GM23248 (cell line): Measurements from ENCODE around the gene HDHD5. TPM values are rescaled to one million over a fixed set of nuclear protein-coding genes. Genes with fewer than 3 reads are reported as not detected.

Experiments used
- DNase-seq: peaks from one replicate; pipeline ENCODE4 v3.0.0-alpha.2; 2015
- H2AFZ ChIP-seq: fragments of 200-600 bp; sonication (generic); 2 replicates; pipeline ENCODE4 v1.6.1; 2016; ENCODE audit warnings: antibody characterized with exemption
- H3F3A ChIP-seq: fragments of 200-600 bp; sonication (generic); 2 replicates; pipeline ENCODE4 v1.6.1; 2016; ENCODE audit warnings: mild to moderate bottlenecking, antibody characterized with exemption, mixed run types; ENCODE audit not compliant: insufficient read depth
- H3K27ac ChIP-seq: fragments of 200-600 bp; sonication (generic); 2 replicates; pipeline ENCODE4 v1.5.1; 2016; ENCODE audit warnings: mild to moderate bottlenecking
- H3K27me3 ChIP-seq: fragments of 200-600 bp; sonication (generic); replicated peaks from 2 replicates; pipeline ENCODE4 v1.6.1; 2016; ENCODE audit warnings: mild to moderate bottlenecking; ENCODE audit not compliant: insufficient read depth
- H3K36me3 ChIP-seq: fragments of 200-600 bp; sonication (generic); 2 replicates; pipeline ENCODE4 v1.6.1; 2016; ENCODE audit warnings: low read depth, mild to moderate bottlenecking
- H3K4me1 ChIP-seq: fragments of 200-600 bp; sonication (generic); 2 replicates; pipeline ENCODE4 v1.6.1; 2016; ENCODE audit warnings: mild to moderate bottlenecking; ENCODE audit not compliant: insufficient read depth
- H3K4me2 ChIP-seq: fragments of 200-600 bp; sonication (generic); one replicate; pipeline ENCODE4 v1.6.1; 2016; ENCODE audit warnings: mild to moderate bottlenecking; ENCODE audit not compliant: unreplicated experiment
- H3K4me3 ChIP-seq: fragments of 200-600 bp; sonication (generic); 2 replicates; pipeline ENCODE4 v1.5.1; 2016; ENCODE audit warnings: mild to moderate bottlenecking
- H3K79me2 ChIP-seq: fragments of 200-600 bp; sonication (generic); 2 replicates; pipeline ENCODE4 v1.6.1; 2016; ENCODE audit warnings: mild to moderate bottlenecking; ENCODE audit not compliant: insufficient read depth
- H3K9ac ChIP-seq: fragments of 200-600 bp; sonication (generic); 2 replicates; pipeline ENCODE4 v1.6.1; 2016; ENCODE audit warnings: mild to moderate bottlenecking
- H3K9me2 ChIP-seq: fragments of 200-600 bp; sonication (generic); 2 replicates; pipeline ENCODE4 v1.6.1; 2016; ENCODE audit warnings: mixed run types, mild to moderate bottlenecking, moderate library complexity; ENCODE audit not compliant: insufficient read depth
- H3K9me3 ChIP-seq: fragments of 200-600 bp; sonication (generic); one replicate; pipeline ENCODE4 v1.6.1; 2017; ENCODE audit warnings: low read depth
- H4K20me1 ChIP-seq: fragments of 200-600 bp; sonication (generic); 2 replicates; pipeline ENCODE4 v1.6.0; 2016; ENCODE audit not compliant: insufficient read depth
- EZH2 ChIP-seq: fragments of 200-600 bp; sonication (generic); IDR thresholded peaks from 2 replicates; pipeline ENCODE4 v1.6.1; 2018; ENCODE audit warnings: antibody characterized with exemption, mild to moderate bottlenecking; ENCODE audit not compliant: insufficient read depth, poor library complexity, severe bottlenecking
- EZH2phosphoT487 ChIP-seq: fragments of 200-600 bp; sonication (generic); IDR thresholded peaks from 2 replicates; pipeline ENCODE4 v1.6.1; 2018; ENCODE audit warnings: antibody characterized with exemption, moderate library complexity, mild to moderate bottlenecking, low read depth; ENCODE audit not compliant: insufficient read depth
- WGBS, 2 experiments: methylation state at CpG; one replicate each; pipeline ENCODE4 v1.1.6; 2015 to 2017; ENCODE audit warnings: low lambda C conversion rate in 2 of 2, low coverage in 1 of 2; ENCODE audit errors: missing lambda C conversion rate in 2 of 2; 5-methylcytosine and 5-hydroxymethylcytosine counted together
- in situ Hi-C: fragments of 300-500 bp; cut with MboI; formaldehyde crosslinking; loops from 2 replicates; pipeline ENCODE4 v1.15.0; 2020
- polyA plus RNA-seq: library from polyadenylated mRNA; unstranded; fragments of >200 nt; fragmentation: Nextera tagmentation; extraction: Ambion mirVana; gene quantifications from 2 replicates; pipeline ENCODE4 v1.2.1, GENCODE V29; 2016
- total RNA-seq: library from RNA; depleted of rRNA; stranded (reverse); fragments of >200 nt; shearing (Covaris generic); gene quantifications from 2 replicates; pipeline ENCODE4 v1.2.3, GENCODE V29; 2014

The HDHD5 gene
- total and polyA plus RNA-seq, 2 experiments from 2014 or later = 53.2 to 54.5 TPM

DNA sequence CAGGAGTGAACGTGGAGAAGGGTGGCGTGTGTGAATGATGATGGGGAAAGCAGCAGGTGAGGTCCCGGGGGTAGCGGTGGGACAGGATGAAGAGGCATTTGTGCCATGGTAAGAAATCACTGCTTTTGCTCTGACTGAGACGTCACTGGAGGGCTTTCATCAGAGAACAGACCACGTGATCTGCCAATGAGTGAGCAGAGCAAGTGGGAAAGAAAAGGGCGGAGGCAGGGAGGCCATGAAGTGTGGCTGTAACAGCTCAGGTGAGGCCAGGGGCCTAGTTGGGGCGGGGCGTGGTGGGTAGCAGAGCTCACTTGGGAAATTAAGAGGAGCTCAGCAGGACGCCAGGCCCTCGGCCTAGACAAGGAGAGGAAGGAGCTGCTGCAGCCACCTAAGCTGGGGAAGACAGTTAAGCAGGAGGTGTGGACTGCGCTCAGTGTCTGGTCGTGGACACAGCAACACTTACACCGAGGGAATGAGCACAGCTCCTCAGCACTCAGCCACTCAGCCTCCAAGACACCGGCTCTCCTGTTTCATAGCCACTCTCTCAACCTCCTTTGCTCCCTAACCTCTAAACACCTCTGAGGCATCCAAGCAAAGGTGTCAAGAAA, 23.8 kb downstream of the HDHD5 start:
- Histone ChIP-seq H3K27ac (no peak overlapping the region), H3K4me3 (no peak overlapping the region), H3K4me1 (no peaks in the 10 kb centered on the region), H2AFZ (no peak overlapping the region), H3K27me3 (no peaks in the 10 kb centered on the region), H4K20me1 (no peaks in the 10 kb centered on the region), H3K9me3 (no peaks in the 10 kb centered on the region), H3K36me3 (no peaks in the 10 kb centered on the region), H3K79me2 (no peaks in the 10 kb centered on the region), H3K4me2 (no peak overlapping the region), H3K9ac (no peak overlapping the region), H3F3A (0 out of 2 replicates have a peak, but pooled peaks cover 2% of the 10 kb centered on the region), H3K9me2 (no peaks in the 10 kb centered on the region)
- no peak for DNase-seq
- WGBS, 2 experiments = 91 to 92% methylated on average over 15 of the region's 15 CpGs
- no peak for TF ChIP-seq EZH2
- no peak for TF ChIP-seq EZH2phosphoT487
- in situ Hi-C loops = no loop called here

DNA sequence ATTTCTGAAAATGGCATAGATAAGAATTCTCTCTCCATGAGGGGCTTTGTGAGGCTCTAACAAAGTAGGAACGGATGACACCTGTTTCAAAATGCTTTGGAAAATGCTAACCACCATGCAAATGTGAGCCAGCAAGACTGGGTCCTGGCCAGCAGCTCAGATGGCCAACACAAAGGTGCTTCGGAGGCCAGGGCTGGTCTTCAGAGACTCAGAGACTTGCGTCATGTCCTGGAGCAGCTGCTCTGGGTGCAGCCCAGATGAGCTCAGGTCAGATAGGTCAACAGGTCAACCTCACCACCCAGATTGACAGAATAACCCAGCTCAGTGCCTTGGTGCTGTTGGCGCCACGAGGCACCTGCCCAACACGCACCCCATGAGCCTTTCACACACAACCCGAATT, 25.9 kb downstream of the HDHD5 start:
- in situ Hi-C loops = no loop called here
- H3K9me2 ChIP-seq = no peaks in the 10 kb centered on the region
- no peak overlapping the region for H3K4me2 ChIP-seq
- WGBS, 2 experiments = 98 to 99% methylated on average over 7 of the region's 7 CpGs
- H3K4me1 ChIP-seq = no peaks in the 10 kb centered on the region
- no peaks in the 10 kb centered on the region for H3K79me2 ChIP-seq
- H3K27ac ChIP-seq = no peak overlapping the region
- no peaks in the 10 kb centered on the region for H4K20me1 ChIP-seq
- no peak for TF ChIP-seq EZH2
- no peak for TF ChIP-seq EZH2phosphoT487
- no peak overlapping the region for H3K9ac ChIP-seq
- H3K36me3 ChIP-seq = no peaks in the 10 kb centered on the region
- no peaks in the 10 kb centered on the region for H3K9me3 ChIP-seq
- 0 out of 2 replicates have a peak, but pooled peaks cover 3% of the 10 kb centered on the region for H3F3A ChIP-seq
- DNase-seq = no peak
- H3K27me3 ChIP-seq = no peaks in the 10 kb centered on the region
- H3K4me3 ChIP-seq = no peak overlapping the region
- H2AFZ ChIP-seq = no peak overlapping the region

DNA sequence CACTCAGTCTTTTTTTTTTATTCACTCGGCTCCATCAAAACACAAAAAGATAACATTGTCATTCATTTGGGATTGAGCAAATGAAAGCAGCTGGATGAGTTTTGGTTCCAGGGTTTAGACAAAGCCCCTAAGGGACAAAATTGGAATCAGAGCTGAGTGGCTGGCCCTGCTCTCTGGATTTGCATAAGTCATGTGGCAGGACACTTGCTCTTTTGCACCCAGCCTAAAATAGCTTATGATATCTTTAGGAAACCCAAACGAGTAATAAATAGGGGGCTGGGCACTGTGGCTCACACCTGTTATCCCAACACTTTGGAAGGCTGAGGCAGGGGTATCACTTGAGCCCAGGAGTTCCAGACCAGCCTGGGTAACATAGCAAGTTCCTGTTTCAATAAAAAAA, 27.0 kb downstream of the HDHD5 start:
- Histone ChIP-seq H3K9me3 (no peaks in the 10 kb centered on the region), H3K27me3 (no peaks in the 10 kb centered on the region), H4K20me1 (no peaks in the 10 kb centered on the region), H3K9me2 (no peaks in the 10 kb centered on the region), H3K36me3 (no peaks in the 10 kb centered on the region), H3F3A (0 out of 2 replicates have a peak, but pooled peaks cover 3% of the 10 kb centered on the region), H3K4me3 (no peak overlapping the region), H3K4me2 (no peak overlapping the region), H3K4me1 (no peaks in the 10 kb centered on the region), H3K27ac (no peak overlapping the region), H3K9ac (no peak overlapping the region), H3K79me2 (no peaks in the 10 kb centered on the region), H2AFZ (no peak overlapping the region)
- TF ChIP-seq EZH2phosphoT487 (no peak), EZH2 (no peak)
- in situ Hi-C loops = no loop called here
- no peak for DNase-seq
- 29 to 31% methylated on average over 2 of the region's 2 CpGs for WGBS, 2 experiments

DNA sequence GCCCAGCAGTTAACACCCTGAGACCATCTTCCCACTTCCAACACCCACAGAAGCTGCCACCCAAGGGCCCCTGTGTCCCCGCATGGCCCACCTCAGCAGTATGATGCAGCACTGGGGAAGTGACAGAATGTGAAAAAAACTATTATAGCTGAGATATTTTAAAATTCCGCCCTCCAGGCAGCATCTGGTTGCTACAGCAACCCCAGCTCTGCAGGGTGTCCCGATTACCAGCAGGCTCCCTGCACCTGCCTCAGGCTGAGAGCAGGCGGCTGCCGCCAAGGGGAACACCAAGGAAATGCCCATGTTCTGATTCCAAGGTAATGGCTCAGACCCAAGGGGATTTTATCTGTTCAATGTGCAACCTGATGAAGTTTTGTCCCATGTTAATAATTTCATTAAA, 27.4 kb downstream of the HDHD5 start:
- no peak for TF ChIP-seq EZH2phosphoT487
- TF ChIP-seq EZH2 = no peak
- H4K20me1 ChIP-seq = no peaks in the 10 kb centered on the region
- H3K4me3 ChIP-seq = no peak overlapping the region
- no peak overlapping the region for H2AFZ ChIP-seq
- no peaks in the 10 kb centered on the region for H3K4me1 ChIP-seq
- WGBS, 2 experiments = 52 to 65% methylated on average over 5 of the region's 5 CpGs
- H3K4me2 ChIP-seq = no peak overlapping the region
- no peaks in the 10 kb centered on the region for H3K36me3 ChIP-seq
- in situ Hi-C loops = no loop called here
- H3K9me3 ChIP-seq = no peaks in the 10 kb centered on the region
- no peak overlapping the region for H3K9ac ChIP-seq
- no peaks in the 10 kb centered on the region for H3K9me2 ChIP-seq
- no peaks in the 10 kb centered on the region for H3K79me2 ChIP-seq
- H3K27ac ChIP-seq = no peak overlapping the region
- 0 out of 2 replicates have a peak, but pooled peaks cover 3% of the 10 kb centered on the region for H3F3A ChIP-seq
- no peak for DNase-seq
- H3K27me3 ChIP-seq = no peaks in the 10 kb centered on the region

- in situ Hi-C loops = no loop called here
- 46 to 52% methylated on average over 1 of the region's 1 CpG for WGBS, 2 experiments
- no peaks in the 10 kb centered on the region for H4K20me1 ChIP-seq
- 0 out of 2 replicates have a peak, but pooled peaks cover 3% of the 10 kb centered on the region for H3F3A ChIP-seq
- H3K9ac ChIP-seq = no peak overlapping the region
- H3K36me3 ChIP-seq = no peaks in the 10 kb centered on the region
- no peaks in the 10 kb centered on the region for H3K9me3 ChIP-seq
- H3K4me3 ChIP-seq = no peak overlapping the region
- no peaks in the 10 kb centered on the region for H3K9me2 ChIP-seq
- H3K27me3 ChIP-seq = no peaks in the 10 kb centered on the region
- TF ChIP-seq EZH2 (no peak), EZH2phosphoT487 (no peak)
- H3K4me2 ChIP-seq = no peak overlapping the region
- no peaks in the 10 kb centered on the region for H3K4me1 ChIP-seq
- no peak overlapping the region for H3K27ac ChIP-seq
- no peaks in the 10 kb centered on the region for H3K79me2 ChIP-seq
- peak; percentile 26 for DNase-seq
- H2AFZ ChIP-seq = no peak overlapping the region
Observed at GRCh38 chr22:17130199-17130598, 28.9 kb downstream of the HDHD5 start.
